HepG2 (cell line): Measurements from ENCODE around the gene SEPTIN5. TPM values are rescaled to one million over a fixed set of nuclear protein-coding genes. Genes with fewer than 3 reads are reported as not detected.
A peak's percentile ranks its signal among the peaks of the same experiment; 100 is the strongest.

Experiments
- ATF6 ChIP-seq: sonication (generic); formaldehyde crosslinking; conservative IDR thresholded peaks from 2 replicates; pipeline ENCODE4 v1.4.0; 2020; ENCODE audit warnings: missing genetic modification reagents
- ATRX ChIP-seq: sonication (generic); formaldehyde crosslinking; IDR thresholded peaks from 2 replicates; pipeline ENCODE4 v1.4.0; 2020; ENCODE audit warnings: missing genetic modification reagents, borderline replicate concordance
- BORCS8-MEF2B ChIP-seq: sonication (generic); formaldehyde crosslinking; IDR thresholded peaks from 2 replicates; pipeline ENCODE4 v1.8.0; 2022; ENCODE audit warnings: mild to moderate bottlenecking, missing genetic modification reagents
- FIP1L1 ChIP-seq: fragments of 200-400 bp; formaldehyde crosslinking; IDR thresholded peaks from 2 replicates; pipeline ENCODE4 v1.6.1; 2018; ENCODE audit warnings: low read depth, mild to moderate bottlenecking, low read length, moderate library complexity, borderline replicate concordance; ENCODE audit not compliant: insufficient read depth
- FOSL1 ChIP-seq: sonication (generic); formaldehyde crosslinking; IDR thresholded peaks from 2 replicates; pipeline ENCODE4 v1.9.0; 2021; ENCODE audit warnings: missing genetic modification reagents, borderline replicate concordance
- GABPB1 ChIP-seq: IDR thresholded peaks from 2 replicates; pipeline ENCODE4 v1.6.1; 2016; ENCODE audit warnings: mild to moderate bottlenecking, missing genetic modification reagents, moderate library complexity, missing compliant biosample characterization
- GLMP ChIP-seq: sonication (generic); formaldehyde crosslinking; IDR thresholded peaks from 2 replicates; pipeline ENCODE4 v1.9.0; 2021; ENCODE audit warnings: missing genetic modification reagents, mild to moderate bottlenecking, borderline replicate concordance
- HOXA3 ChIP-seq: sonication (generic); formaldehyde crosslinking; IDR thresholded peaks from 2 replicates; pipeline ENCODE4 v1.5.0; 2020; ENCODE audit warnings: missing genetic modification reagents
- IRF2 ChIP-seq: IDR thresholded peaks from 2 replicates; pipeline ENCODE4 v1.6.1; 2018; ENCODE audit warnings: missing genetic modification reagents, missing compliant biosample characterization
- JARID2 ChIP-seq: sonication (generic); formaldehyde crosslinking; IDR thresholded peaks from 2 replicates; pipeline ENCODE4 v1.8.1; 2023; ENCODE audit warnings: missing genetic modification reagents, inconsistent platforms; ENCODE audit not compliant: insufficient replicate concordance
- KLF15 ChIP-seq: sonication (generic); formaldehyde crosslinking; IDR thresholded peaks from 2 replicates; pipeline ENCODE4 v1.8.1; 2023; ENCODE audit warnings: borderline replicate concordance, mild to moderate bottlenecking, inconsistent platforms, missing genetic modification reagents, mixed read lengths
- MAFG ChIP-seq: sonication (generic); formaldehyde crosslinking; IDR thresholded peaks from 2 replicates; pipeline ENCODE4 v1.5.1; 2020; ENCODE audit warnings: mild to moderate bottlenecking, missing genetic modification reagents
- MXD4 ChIP-seq: IDR thresholded peaks from 2 replicates; pipeline ENCODE4 v1.6.1; 2016; ENCODE audit warnings: mild to moderate bottlenecking, missing biosample characterization, missing genetic modification reagents
- NFYB ChIP-seq: sonication (generic); formaldehyde crosslinking; IDR thresholded peaks from 2 replicates; pipeline ENCODE4 v1.4.0; 2020; ENCODE audit warnings: missing genetic modification reagents
- POLR2AphosphoS2 ChIP-seq: IDR thresholded peaks from 2 replicates; pipeline ENCODE4 v1.6.1; 2011; ENCODE audit warnings: low read depth, low read length, improper control_type of control experiment
- RBAK ChIP-seq: sonication (generic); formaldehyde crosslinking; IDR thresholded peaks from 2 replicates; pipeline ENCODE4 v1.5.1; 2020; ENCODE audit warnings: mild to moderate bottlenecking, missing genetic modification reagents
- REXO4 ChIP-seq: sonication (generic); formaldehyde crosslinking; IDR thresholded peaks from 2 replicates; pipeline ENCODE4 v1.8.0; 2022; ENCODE audit warnings: missing genetic modification reagents, mild to moderate bottlenecking, borderline replicate concordance
- RFXANK ChIP-seq: IDR thresholded peaks from 2 replicates; pipeline ENCODE4 v1.6.1; 2016
- SMC3 ChIP-seq: IDR thresholded peaks from 2 replicates; pipeline ENCODE4 v1.6.1; 2011; ENCODE audit warnings: low read length, improper control_type of control experiment
- SP1 ChIP-seq, 2 experiments: fragments of 450-650 bp in 1 of 2; sonication (generic) in 1 of 2; formaldehyde crosslinking in 1 of 2; IDR thresholded peaks; 2 replicates each; pipeline versions ENCODE4 v1.4.0 to v1.6.1; 2016 to 2020; ENCODE audit warnings: missing genetic modification reagents in 1 of 2
- TFDP1 ChIP-seq: IDR thresholded peaks from 2 replicates; pipeline ENCODE4 v1.6.1; 2016; ENCODE audit warnings: missing compliant biosample characterization, missing genetic modification reagents, borderline replicate concordance
- TRAFD1 ChIP-seq: sonication (generic); formaldehyde crosslinking; IDR thresholded peaks from 2 replicates; pipeline ENCODE4 v1.5.1; 2020; ENCODE audit warnings: missing genetic modification reagents, mild to moderate bottlenecking, borderline replicate concordance
- ZMYM3 ChIP-seq: sonication (generic); formaldehyde crosslinking; IDR thresholded peaks from 2 replicates; pipeline ENCODE4 v1.5.1; 2020; ENCODE audit warnings: mild to moderate bottlenecking, missing genetic modification reagents
- ZNF615 ChIP-seq: sonication (generic); formaldehyde crosslinking; IDR thresholded peaks from 2 replicates; pipeline ENCODE4 v1.5.0; 2020; ENCODE audit warnings: mild to moderate bottlenecking, missing genetic modification reagents, borderline replicate concordance
- ZSCAN21 ChIP-seq: sonication (generic); formaldehyde crosslinking; IDR thresholded peaks from 2 replicates; pipeline ENCODE4 v1.8.0; 2022; ENCODE audit warnings: mild to moderate bottlenecking, missing genetic modification reagents, moderate library complexity, borderline replicate concordance
- polyA plus RNA-seq, 8 experiments: library from polyadenylated mRNA; depleted of rRNA in 3 of 8; stranded (reverse) in 7 of 8; unstranded in 1 of 8; fragments of >200 nt; fragmentation: Illumina TruSeq in 4 of 8; extraction: Trizol in 4 of 8; gene quantifications; 2 replicates each; pipeline versions ENCODE4 v1.2.1 to v1.2.3, GENCODE V29; 2011 to 2016; ENCODE audit warnings: low read depth in 4 of 8, missing spikeins in 1 of 8, mixed read lengths in 1 of 8; ENCODE audit not compliant: insufficient read depth in 1 of 8
- total RNA-seq, 5 experiments: library from RNA; depleted of rRNA; stranded (reverse); fragments of >200 nt; fragmentation: Illumina TruSeq; extraction: Trizol; gene quantifications; 2 replicates each; pipeline ENCODE4 v1.2.3, GENCODE V29; 2016; ENCODE audit warnings: low read depth in 1 of 5

Gene SEPTIN5
- total and polyA plus RNA-seq, 2 of the 13 experiments (the other 11 are each of a cell fraction or from before 2014, with no cell fraction given) = 0.33 TPM; not detected in 1

- no peak; the same call in 1 of the 2 replicates for TF ChIP-seq KLF15 (CRISPR knock-in tag)
- TF ChIP-seq TFDP1 (CRISPR knock-in tag) = peak; percentile 64; the same call in 1 of the 2 replicates
- TF ChIP-seq NFYB (CRISPR knock-in tag) = no peak
- no peak for TF ChIP-seq JARID2 (CRISPR knock-in tag)
- TF ChIP-seq GLMP (CRISPR knock-in tag) = no peak
- peak; percentile 6; the same call in 1 of the 2 replicates for TF ChIP-seq HOXA3 (CRISPR knock-in tag)
- TF ChIP-seq FOSL1 = no peak
- no peak for TF ChIP-seq REXO4 (CRISPR knock-in tag)
- no peak for TF ChIP-seq MAFG (CRISPR knock-in tag)
- TF ChIP-seq ATF6 (CRISPR knock-in tag) = no peak
- no peak for TF ChIP-seq TRAFD1 (CRISPR knock-in tag)
- TF ChIP-seq FIP1L1 = no peak
- TF ChIP-seq BORCS8-MEF2B (CRISPR knock-in tag) = peak; percentile 47; the same call in 1 of the 2 replicates
- TF ChIP-seq POLR2AphosphoS2 = no peak
- peak; percentile 56; the same call in 1 of the 2 replicates for TF ChIP-seq GABPB1 (CRISPR knock-in tag)
- TF ChIP-seq MXD4 (CRISPR knock-in tag) = peak; percentile 21; the same call in 1 of the 2 replicates
- TF ChIP-seq IRF2 (CRISPR knock-in tag) = no peak
- TF ChIP-seq ZSCAN21 (CRISPR knock-in tag) = no peak; the same call in 1 of the 2 replicates
- no peak for TF ChIP-seq SMC3
- TF ChIP-seq RBAK (CRISPR knock-in tag) = no peak
- no peak for TF ChIP-seq RFXANK (CRISPR knock-in tag)
- no peak for TF ChIP-seq ZNF615 (CRISPR knock-in tag)
- no peak for TF ChIP-seq SP1 (IDR thresholded peaks at IDR 0.05)
- TF ChIP-seq SP1 (CRISPR knock-in tag; IDR thresholded peaks at IDR 0.05) = no peak
- TF ChIP-seq ATRX (CRISPR knock-in tag) = no peak
- TF ChIP-seq ZMYM3 (CRISPR knock-in tag) = no peak
These were observed 9.1 kb downstream of the SEPTIN5 start, which contains the start of gene GP1BB (continued) for GRCh38 chr22:19723232-19723982.
